ENCODE measurements around the gene NOX3.
"Not testable (repeated sequence)": the region's sequence is repeated elsewhere in the genome, so short reads cannot be mapped to it uniquely, and the experiment has no call there.

Gene NOX3

GRCh38 chr6:155470979-155471616 lies 15.5 kb upstream of the NOX3 start:
- DNase-seq (ENCODE audit: low read depth in 3 of 3): not testable (repeated sequence)

- DNase-seq (ENCODE audit: low read depth in 3 of 3): not testable (repeated sequence)
These were observed 12.9 kb upstream of the NOX3 start for GRCh38 chr6:155468543-155468942.

GRCh38 chr6:155466539-155466938 lies 10.9 kb upstream of the NOX3 start:
- no peak for DNase-seq (ENCODE audit: low read depth in 3 of 3)

GRCh38 chr6:155461556-155461955 lies 5.9 kb upstream of the NOX3 start:
- no peak for DNase-seq (ENCODE audit: low read depth in 3 of 3)

- no peak for DNase-seq (ENCODE audit: low read depth in 3 of 3)
These were observed 1.2 kb downstream of the NOX3 start for GRCh38 chr6:155454471-155454870.

- DNase-seq (ENCODE audit: low read depth in 3 of 3): no peak
These were observed 1.6 kb downstream of the NOX3 start for GRCh38 chr6:155454008-155454407.

GRCh38 chr6:155452576-155452975 lies 3.1 kb downstream of the NOX3 start:
- DNase-seq (ENCODE audit: low read depth in 3 of 3): no peak

- DNase-seq (ENCODE audit: low read depth in 3 of 3): not testable (repeated sequence)
These were observed 4.1 kb downstream of the NOX3 start for GRCh38 chr6:155451530-155451929.

- no peak for DNase-seq (ENCODE audit: low read depth in 3 of 3)
These were observed 5.4 kb downstream of the NOX3 start for GRCh38 chr6:155450240-155450581.

GRCh38 chr6:155449450-155450239 lies 6.0 kb downstream of the NOX3 start:
- no peak for DNase-seq (ENCODE audit: low read depth in 3 of 3)

- no peak for DNase-seq (ENCODE audit: low read depth in 3 of 3)
These were observed 6.8 kb downstream of the NOX3 start for GRCh38 chr6:155448668-155449449.

- DNase-seq (ENCODE audit: low read depth in 3 of 3): no peak
These were observed 7.7 kb downstream of the NOX3 start for GRCh38 chr6:155447949-155448348.

GRCh38 chr6:155444952-155445903 lies 10.4 kb downstream of the NOX3 start:
- no peak for DNase-seq (ENCODE audit: low read depth in 3 of 3)

GRCh38 chr6:155444120-155444917 lies 11.3 kb downstream of the NOX3 start:
- DNase-seq (ENCODE audit: low read depth in 3 of 3): no peak

- no peak for DNase-seq (ENCODE audit: low read depth in 3 of 3)
These were observed 12.5 kb downstream of the NOX3 start for GRCh38 chr6:155443168-155443567.

- no peak for DNase-seq (ENCODE audit: low read depth in 3 of 3)
These were observed 13.1 kb downstream of the NOX3 start for GRCh38 chr6:155442562-155442961.

GRCh38 chr6:155441112-155441465 lies 14.6 kb downstream of the NOX3 start:
- no peak for DNase-seq (ENCODE audit: low read depth in 3 of 3)

- no peak for DNase-seq (ENCODE audit: low read depth in 3 of 3)
These were observed 15.1 kb downstream of the NOX3 start for GRCh38 chr6:155440398-155441111.

GRCh38 chr6:155439376-155439775 lies 16.3 kb downstream of the NOX3 start:
- DNase-seq (ENCODE audit: low read depth in 3 of 3): no peak

Data from stimulated activated CD4-positive, alpha-beta T cell treated with anti-CD3 and anti-CD28 coated beads, TNF-alpha, amount 100 ng/mL, for 24 hours (primary cell).